GM12873 (cell line): ENCODE data around the gene FAM131A.

Source experiments
- TF ChIP-seq, protein P1 (sequence below): IDR thresholded peaks from 2 replicates; pipeline ENCODE4 v1.5.1; 2012; ENCODE audit warnings: low read depth, mild to moderate bottlenecking, moderate library complexity, low read length, control low read depth; ENCODE audit not compliant: insufficient read depth; ENCODE audit errors: missing control alignments

FAM131A gene

DNA sequence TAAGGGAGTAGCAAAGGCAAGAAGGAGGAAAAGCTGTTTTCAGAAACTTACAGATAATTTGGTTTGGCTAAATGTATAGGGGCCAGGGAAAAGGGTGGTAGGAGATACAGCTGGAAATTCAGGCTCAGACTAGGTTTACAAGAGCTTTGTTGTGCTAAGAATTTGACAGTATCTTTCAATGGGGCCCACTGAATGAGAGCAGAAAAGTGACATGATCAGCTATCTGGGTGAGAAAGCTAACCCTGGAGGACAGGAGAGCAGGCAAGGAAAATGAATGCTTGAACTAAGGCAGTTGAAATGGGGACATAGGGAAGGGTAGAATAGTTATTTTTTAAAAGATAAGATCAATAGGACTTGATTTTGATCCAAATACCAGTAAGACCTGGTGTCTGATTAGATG, 25.8 kb upstream of the FAM131A start:
- TF ChIP-seq, protein P1, sequence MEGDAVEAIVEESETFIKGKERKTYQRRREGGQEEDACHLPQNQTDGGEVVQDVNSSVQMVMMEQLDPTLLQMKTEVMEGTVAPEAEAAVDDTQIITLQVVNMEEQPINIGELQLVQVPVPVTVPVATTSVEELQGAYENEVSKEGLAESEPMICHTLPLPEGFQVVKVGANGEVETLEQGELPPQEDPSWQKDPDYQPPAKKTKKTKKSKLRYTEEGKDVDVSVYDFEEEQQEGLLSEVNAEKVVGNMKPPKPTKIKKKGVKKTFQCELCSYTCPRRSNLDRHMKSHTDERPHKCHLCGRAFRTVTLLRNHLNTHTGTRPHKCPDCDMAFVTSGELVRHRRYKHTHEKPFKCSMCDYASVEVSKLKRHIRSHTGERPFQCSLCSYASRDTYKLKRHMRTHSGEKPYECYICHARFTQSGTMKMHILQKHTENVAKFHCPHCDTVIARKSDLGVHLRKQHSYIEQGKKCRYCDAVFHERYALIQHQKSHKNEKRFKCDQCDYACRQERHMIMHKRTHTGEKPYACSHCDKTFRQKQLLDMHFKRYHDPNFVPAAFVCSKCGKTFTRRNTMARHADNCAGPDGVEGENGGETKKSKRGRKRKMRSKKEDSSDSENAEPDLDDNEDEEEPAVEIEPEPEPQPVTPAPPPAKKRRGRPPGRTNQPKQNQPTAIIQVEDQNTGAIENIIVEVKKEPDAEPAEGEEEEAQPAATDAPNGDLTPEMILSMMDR = no peak

DNA sequence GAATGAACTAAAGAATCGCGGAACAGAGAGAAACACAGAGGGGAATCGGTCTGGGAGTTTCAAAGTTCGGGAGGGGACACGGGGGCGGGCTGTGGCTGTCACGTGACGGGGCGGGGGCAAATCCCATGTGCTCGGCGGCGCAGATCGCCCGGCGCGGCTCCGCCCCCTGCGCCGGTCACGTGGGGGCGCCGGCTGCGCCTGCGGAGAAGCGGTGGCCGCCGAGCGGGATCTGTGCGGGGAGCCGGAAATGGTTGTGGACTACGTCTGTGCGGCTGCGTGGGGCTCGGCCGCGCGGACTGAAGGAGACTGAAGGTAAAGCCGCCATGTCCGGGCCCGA, 23.1 kb upstream of the FAM131A start, which contains the start of gene EIF4G1:
Gene EIF4G1, plus strand, starts transcription at position 244 of the 337 bp plus-strand sequence. CDS start 1,191 bp downstream, outside the sequence.
- TF ChIP-seq, protein P1 = no peak

DNA sequence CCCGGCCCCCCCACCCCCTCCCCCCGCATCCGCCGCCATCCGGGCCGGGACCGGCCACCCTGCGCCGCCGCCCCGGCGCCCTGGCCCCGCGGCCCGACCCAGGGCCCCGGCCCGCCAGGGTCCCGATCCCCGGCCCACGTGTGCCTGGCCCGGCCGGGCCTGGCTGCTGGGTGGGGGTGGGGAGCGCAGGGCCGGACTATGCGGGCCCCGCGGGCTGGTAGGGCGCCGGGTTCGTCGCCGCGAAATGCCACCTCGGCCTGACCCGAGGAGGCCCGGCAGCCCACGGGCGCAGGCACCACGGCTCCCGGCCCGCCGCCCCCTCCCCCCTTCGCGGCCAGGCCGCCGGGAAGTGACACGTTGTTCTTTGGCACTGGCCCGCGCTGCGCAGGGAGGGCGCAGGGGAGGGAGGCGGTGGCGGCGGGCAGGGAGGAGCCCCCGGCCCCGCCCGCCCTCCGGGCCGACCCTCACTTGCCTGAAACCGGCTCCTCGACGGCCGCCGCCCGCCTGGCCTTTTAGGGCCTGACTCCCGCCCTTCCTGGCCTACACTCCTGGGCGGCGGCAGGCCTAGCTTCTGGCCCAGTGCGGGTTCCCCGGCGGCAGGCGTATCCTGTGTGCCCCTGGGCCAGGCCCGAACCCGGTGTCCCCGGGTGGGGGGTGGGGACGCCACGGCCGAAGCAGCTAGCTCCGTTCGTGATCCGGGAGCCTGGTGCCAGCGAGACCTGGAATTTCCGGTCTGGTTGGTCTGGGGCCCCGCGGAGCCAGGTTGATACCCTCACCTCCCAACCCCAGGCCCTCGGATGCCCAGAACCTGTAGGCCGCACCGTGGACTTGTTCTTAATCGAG, 22.5 kb upstream of the FAM131A start:
- TF ChIP-seq, protein P1 = no peak

- TF ChIP-seq, protein P1 = no peak
Observed at GRCh38 chr3:184315543-184315867, 21.9 kb upstream of the FAM131A start.

GRCh38 chr3:184315871-184316661, 21.3 kb upstream of the FAM131A start:
- TF ChIP-seq, protein P1 = no peak

GRCh38 chr3:184316792-184317191, 20.6 kb upstream of the FAM131A start:
- TF ChIP-seq, protein P1 = no peak

DNA sequence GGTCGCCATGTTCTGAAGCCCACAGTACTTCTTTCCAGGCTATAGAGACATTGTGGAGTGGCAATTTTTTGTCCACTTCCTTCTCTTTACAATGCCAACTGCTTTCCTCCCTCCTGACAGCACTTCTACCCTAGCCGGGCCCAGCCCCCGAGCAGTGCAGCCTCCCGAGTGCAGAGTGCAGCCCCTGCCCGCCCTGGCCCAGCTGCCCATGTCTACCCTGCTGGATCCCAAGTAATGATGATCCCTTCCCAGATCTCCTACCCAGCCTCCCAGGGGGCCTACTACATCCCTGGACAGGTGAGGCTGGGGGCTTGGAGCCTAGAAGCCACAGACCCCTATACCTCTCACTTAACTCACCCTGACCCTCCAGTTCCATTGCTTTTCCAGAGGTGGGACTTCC, 20.2 kb upstream of the FAM131A start:
- TF ChIP-seq, protein P1 = no peak
